GM19467 (cell line): ENCODE results near the gene GZMM.

Source experiments
- ATAC-seq: cut with Tn5 transposase; IDR thresholded peaks from one replicate; pipeline ENCODE4 v1.9.1; 2021; ENCODE audit warnings: mild to moderate bottlenecking, moderate library complexity; ENCODE audit not compliant: unreplicated experiment

Gene GZMM

GRCh38 chr19:594265-594870 lies 50.5 kb downstream of the GZMM start:
- ATAC-seq: no peak

GRCh38 chr19:595326-596262 lies 51.7 kb downstream of the GZMM start:
- ATAC-seq: no peak

- no peak for ATAC-seq
Measured at GRCh38 chr19:596263-596655, 52.4 kb downstream of the GZMM start.

- no peak for ATAC-seq
Measured at GRCh38 chr19:597406-598315, 53.8 kb downstream of the GZMM start.
